ENCODE results near the gene LRRC45.

Gene LRRC45

GRCh38 chr17:82076018-82076784 lies 53.1 kb downstream of the LRRC45 start:
- no peak overlapping the region for H3K4me3 ChIP-seq (ENCODE audit: low read depth, low read length)
- no peak for TF ChIP-seq CTCF (IDR thresholded peaks at IDR 0.05; ENCODE audit: low read depth, low read length)

- no peak for TF ChIP-seq CTCF (IDR thresholded peaks at IDR 0.05; ENCODE audit: low read depth, low read length)
Observed at GRCh38 chr17:82076785-82077591, 53.9 kb downstream of the LRRC45 start.

GRCh38 chr17:82077617-82078358 lies 54.7 kb downstream of the LRRC45 start:
- TF ChIP-seq CTCF (IDR thresholded peaks at IDR 0.05; ENCODE audit: low read depth, low read length): no peak
- H3K4me3 ChIP-seq (ENCODE audit: low read depth, low read length): no peak overlapping the region

More at GRCh38 chr17:82076785-82077591, 53.9 kb downstream of the LRRC45 start:
- H3K4me3 ChIP-seq (ENCODE audit: low read depth, low read length): no peak overlapping the region

GRCh38 chr17:82078433-82078832 lies 55.3 kb downstream of the LRRC45 start:
- no peak overlapping the region for H3K4me3 ChIP-seq (ENCODE audit: low read depth, low read length)
- no peak for TF ChIP-seq CTCF (IDR thresholded peaks at IDR 0.05; ENCODE audit: low read depth, low read length)

- no peak for TF ChIP-seq CTCF (IDR thresholded peaks at IDR 0.05; ENCODE audit: low read depth, low read length)
- H3K4me3 ChIP-seq (ENCODE audit: low read depth, low read length): no peak overlapping the region
Observed at GRCh38 chr17:82079001-82079677, 56.0 kb downstream of the LRRC45 start.

- TF ChIP-seq CTCF (IDR thresholded peaks at IDR 0.05; ENCODE audit: low read depth, low read length): no peak
Observed at GRCh38 chr17:82080048-82080788, 57.1 kb downstream of the LRRC45 start.

More at GRCh38 chr17:82080048-82080788, 57.1 kb downstream of the LRRC45 start:
- no peak overlapping the region for H3K4me3 ChIP-seq (ENCODE audit: low read depth, low read length)

Data from WI38 (cell line).